A549 (cell line): Measurements from ENCODE around the gene CD22. TPM values are rescaled to one million over a fixed set of nuclear protein-coding genes. Genes with fewer than 3 reads are reported as not detected.

ENCODE experiments used
- ATAC-seq, 2 experiments: fragments of 200-7000 bp in 1 of 2; fragments of >200 bp in 1 of 2; cut with Nextera tagmentation in 1 of 2; cut with Tn5 transposase in 1 of 2; 3 replicates each; pipeline versions ENCODE4 v1.8.0 to v1.9.1; 2018 to 2020; ENCODE audit warnings: mild to moderate bottlenecking in 1 of 2, moderate library complexity in 1 of 2
- CTCF ChIA-PET: fragments of 300-600 bp; sonication (Branson Sonifier 250); formaldehyde crosslinking; extraction: SDS; loops from one replicate; lab custom pipeline; 2021; ENCODE audit warnings: antibody characterized with exemption, inconsistent platforms; lab: Yijun Ruan, JAX
- POLR2A ChIA-PET: fragments of 350-600 bp; formaldehyde crosslinking; extraction: SDS; loops from one replicate; lab custom pipeline; 2021; ENCODE audit warnings: antibody characterized with exemption, inconsistent platforms; lab: Yijun Ruan, JAX
- DNase-seq, 2 experiments: peaks; one replicate each; pipeline versions ENCODE4 v3.0.0 to v3.0.0-alpha.2; 2011 to 2016; ENCODE audit warnings: low read depth in 1 of 2, low spot score in 1 of 2
- FAIRE-seq: peaks from 2 replicates; lab custom pipeline; 2011; peaks lifted over from hg19 to GRCh38; lab: Jason Lieb, UNC
- H3K27ac ChIP-seq, 2 experiments: fragments of >200 bp; sonication (Bioruptor Twin); formaldehyde crosslinking; 3 replicates each; pipeline ENCODE4 v1.5.1; 2016 to 2017
- H3K4me1 ChIP-seq: fragments of >200 bp; sonication (Bioruptor Twin); formaldehyde crosslinking; 3 replicates; pipeline ENCODE4 v1.6.1; 2016
- H3K4me2 ChIP-seq: fragments of >200 bp; sonication (Bioruptor Twin); formaldehyde crosslinking; 3 replicates; pipeline ENCODE4 v1.6.1; 2016
- H3K4me3 ChIP-seq: fragments of >200 bp; sonication (Bioruptor Twin); formaldehyde crosslinking; 3 replicates; pipeline ENCODE4 v1.5.1; 2016
- H3K9me3 ChIP-seq: fragments of >200 bp; sonication (Bioruptor Twin); formaldehyde crosslinking; 3 replicates; pipeline ENCODE4 v1.6.1; 2016
- CEBPB ChIP-seq, 2 experiments: fragments of >200 bp in 1 of 2; sonication (Bioruptor Twin) in 1 of 2; formaldehyde crosslinking in 1 of 2; IDR thresholded peaks; 2 replicates each; pipeline ENCODE4 v1.6.1; 2012 to 2016
- E2F6 ChIP-seq: IDR thresholded peaks from 2 replicates; pipeline ENCODE4 v1.6.1; 2012; ENCODE audit warnings: low read depth, borderline replicate concordance
- EHMT2 ChIP-seq: fragments of 200-600 bp; sonication (generic); IDR thresholded peaks from 2 replicates; pipeline ENCODE4 v1.6.1; 2016; ENCODE audit warnings: antibody characterized with exemption, low read depth, mild to moderate bottlenecking, moderate library complexity
- ELK1 ChIP-seq: fragments of 150-350 bp; IDR thresholded peaks from 2 replicates; pipeline ENCODE4 v1.6.1; 2014; ENCODE audit warnings: low read depth, mild to moderate bottlenecking, low read length
- EP300 ChIP-seq, 2 experiments: fragments of >200 bp; sonication (Bioruptor Twin); formaldehyde crosslinking; IDR thresholded peaks; 2 replicates in 1 of 2; 3 replicates in 1 of 2; pipeline ENCODE4 v1.6.1; 2016 to 2017
- ESRRA ChIP-seq: fragments of 150-350 bp; IDR thresholded peaks from 2 replicates; pipeline ENCODE4 v1.6.1; 2014; ENCODE audit warnings: mild to moderate bottlenecking, low read length, borderline replicate concordance
- HES2 ChIP-seq: fragments of >200 bp; sonication (Bioruptor Twin); formaldehyde crosslinking; IDR thresholded peaks from 2 replicates; pipeline ENCODE4 v1.6.1; 2016
- HEYL ChIP-seq: fragments of 250-450 bp; sonication (Bioruptor Pico); IDR thresholded peaks from 2 replicates; pipeline ENCODE4 v1.8.0; 2021; ENCODE audit warnings: mild to moderate bottlenecking, moderate library complexity
- HMGXB4 ChIP-seq: fragments of 250-450 bp; sonication (Bioruptor Pico); IDR thresholded peaks from 2 replicates; pipeline ENCODE4 v1.5.0; 2021; ENCODE audit warnings: mild to moderate bottlenecking, moderate library complexity, borderline replicate concordance
- HOXB5 ChIP-seq: fragments of 250-450 bp; sonication (Bioruptor Pico); IDR thresholded peaks from 2 replicates; pipeline ENCODE4 v1.5.0; 2020; ENCODE audit warnings: mild to moderate bottlenecking, moderate library complexity
- KDM5A ChIP-seq: fragments of 200-600 bp; sonication (generic); IDR thresholded peaks from 2 replicates; pipeline ENCODE4 v1.6.1; 2016; ENCODE audit warnings: antibody characterized with exemption, mild to moderate bottlenecking
- NFE2L2 ChIP-seq: fragments of 150-350 bp; conservative IDR thresholded peaks from 2 replicates; pipeline ENCODE4 v1.6.1; 2014; ENCODE audit warnings: low read length
- PBX3 ChIP-seq: IDR thresholded peaks from 2 replicates; pipeline ENCODE4 v1.6.1; 2012
- PHF8 ChIP-seq: fragments of 200-600 bp; sonication (generic); IDR thresholded peaks from 2 replicates; pipeline ENCODE4 v1.6.1; 2016; ENCODE audit warnings: low read depth, mild to moderate bottlenecking, antibody characterized with exemption, moderate library complexity, borderline replicate concordance
- POLR2AphosphoS2 ChIP-seq: conservative IDR thresholded peaks from 2 replicates; pipeline ENCODE4 v1.6.1; 2012; ENCODE audit warnings: low read length, improper control_type of control experiment, inconsistent platforms
- REST ChIP-seq: fragments of 200-600 bp; sonication (generic); IDR thresholded peaks from 2 replicates; pipeline ENCODE4 v1.6.1; 2016; ENCODE audit warnings: antibody characterized with exemption, mild to moderate bottlenecking, moderate library complexity
- SMC3 ChIP-seq: fragments of >200 bp; sonication (Bioruptor Twin); formaldehyde crosslinking; IDR thresholded peaks from 3 replicates; pipeline ENCODE4 v1.6.1; 2018; ENCODE audit warnings: inconsistent platforms
- SREBF2 ChIP-seq: fragments of 450-650 bp; IDR thresholded peaks from 2 replicates; pipeline ENCODE4 v1.6.1; 2014; ENCODE audit warnings: mild to moderate bottlenecking, moderate library complexity
- ZFP36 ChIP-seq: fragments of 450-650 bp; IDR thresholded peaks from 2 replicates; pipeline ENCODE4 v1.6.1; 2014; ENCODE audit warnings: borderline replicate concordance; ENCODE audit not compliant: partially characterized antibody
- WGBS: methylation state at CpG from one replicate; pipeline ENCODE4 v1.1.6; 2017; ENCODE audit errors: missing lambda C conversion rate; 5-methylcytosine and 5-hydroxymethylcytosine counted together
- polyA plus RNA-seq, 4 experiments: library from polyadenylated mRNA; depleted of rRNA in 3 of 4; stranded (reverse); fragments of >200 nt; fragmentation: RNase III in 1 of 4; extraction: RNeasy Plus Mini Kit Qiagen cat#74134 plus additional on column Dnase treatment in 1 of 4; gene quantifications; 2 replicates in 3 of 4; 3 replicates in 1 of 4; pipeline ENCODE4 v1.2.3, GENCODE V29; 2011 to 2017

CD22 gene
- polyA plus RNA-seq, 2 of the 4 experiments (the other 2 are of a cell fraction), result 0.05 to 0.14 TPM

GRCh38 chr19:35302446-35302845, 26.5 kb upstream of the CD22 start:
- Histone ChIP-seq H3K4me3 (no peak overlapping the region), H3K4me1 (0 out of 3 replicates have a peak, but pooled peaks cover 2% of the 10 kb centered on the region), H3K4me2 (no peak overlapping the region), H3K9me3 (0 out of 3 replicates have a peak, but pooled peaks cover 2% of the 10 kb centered on the region)
- peak; percentile 15 to 20; a peak in 3 of 6 replicates for ATAC-seq
- POLR2A ChIA-PET, result interaction anchor here (0.6 kb wide), 1 partner anchor 343 kb away, joined by 6 read pairs; no protein-coding TSS in a partner anchor
- CTCF ChIA-PET, result interaction anchor here (1.4 to 1.7 kb wide), 2 partner anchors 21 kb away, joined by 4 read pairs; no protein-coding TSS in a partner anchor
- WGBS, result 41% methylated on average over 16 of the region's 16 CpGs
- DNase-seq, result no peak
- FAIRE-seq, result no peak
- TF ChIP-seq NFE2L2 (no peak), CEBPB (IDR thresholded peaks at IDR 0.05) (no peak), HMGXB4 (CRISPR knock-in tag) (no peak), PHF8 (no peak), POLR2AphosphoS2 (no peak), KDM5A (no peak), SMC3 (no peak), ZFP36 (no peak), SREBF2 (no peak), EP300 (IDR thresholded peaks at IDR 0.05) (no peak), REST (no peak), HEYL (CRISPR knock-in tag) (no peak), EHMT2 (no peak), ELK1 (no peak), PBX3 (no peak), HES2 (no peak), ESRRA (no peak), HOXB5 (CRISPR knock-in tag) (no peak), E2F6 (no peak)
- TF ChIP-seq, all 56 proteins: peak for 0
- H3K27ac ChIP-seq, result no peak overlapping the region
